Stimulated activated CD4-positive, alpha-beta T cell treated with anti-CD3 and anti-CD28 coated beads, Interleukin-1b, Interleukin-23, amount 100 ng/mL, for 1 hour (primary cell): ENCODE results near the gene MEGF11.
"Not testable (repeated sequence)": the region's sequence is repeated elsewhere in the genome, so short reads cannot be mapped to it uniquely, and the experiment has no call there.

Source experiments
- DNase-seq, 2 donors: peaks; one replicate each; pipeline ENCODE4 v3.0.0-alpha.2; 2020; ENCODE audit warnings: low read depth in 2 of 2

MEGF11 gene

DNA sequence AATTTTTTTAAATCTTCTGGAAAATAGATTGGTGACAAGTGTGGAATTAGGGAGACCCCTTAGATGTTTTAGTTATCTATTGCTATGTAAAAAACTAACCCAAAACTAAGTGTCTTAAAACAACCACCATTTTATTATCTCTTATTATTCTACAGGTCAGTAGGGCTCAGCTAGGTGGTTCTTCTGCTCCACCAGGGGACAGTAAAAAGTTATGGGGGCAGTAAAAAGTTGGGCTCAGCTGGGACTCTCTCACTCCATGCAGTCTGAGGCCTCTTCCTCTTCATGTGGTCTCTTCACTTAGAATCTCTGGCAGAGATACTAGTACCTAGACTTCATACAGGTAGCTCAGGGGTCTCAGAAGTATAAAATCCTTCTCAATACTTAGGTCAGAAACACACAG is 21.8 kb upstream of the MEGF11 start:
- DNase-seq, result no peak

DNA sequence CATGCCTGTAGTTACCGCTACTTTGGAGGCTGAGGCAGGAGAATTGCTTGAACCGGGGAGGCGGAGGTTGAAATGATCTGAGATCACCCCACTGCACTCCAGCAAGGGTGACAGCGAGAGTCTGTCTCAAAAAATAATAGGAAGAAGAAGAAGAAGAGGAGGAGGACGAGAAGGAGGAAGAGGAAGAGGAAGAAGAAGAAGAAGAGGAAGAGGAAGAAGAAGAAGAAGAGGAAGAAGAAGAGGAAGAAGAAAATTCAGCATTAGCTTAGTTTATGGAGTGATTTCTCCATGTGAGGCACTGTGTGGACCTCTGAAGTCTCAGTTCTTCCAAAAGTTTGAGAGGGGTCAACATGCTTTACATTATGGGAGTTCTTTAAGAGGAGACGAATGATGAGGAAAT is 17.4 kb upstream of the MEGF11 start:
- DNase-seq, result no peak

DNA sequence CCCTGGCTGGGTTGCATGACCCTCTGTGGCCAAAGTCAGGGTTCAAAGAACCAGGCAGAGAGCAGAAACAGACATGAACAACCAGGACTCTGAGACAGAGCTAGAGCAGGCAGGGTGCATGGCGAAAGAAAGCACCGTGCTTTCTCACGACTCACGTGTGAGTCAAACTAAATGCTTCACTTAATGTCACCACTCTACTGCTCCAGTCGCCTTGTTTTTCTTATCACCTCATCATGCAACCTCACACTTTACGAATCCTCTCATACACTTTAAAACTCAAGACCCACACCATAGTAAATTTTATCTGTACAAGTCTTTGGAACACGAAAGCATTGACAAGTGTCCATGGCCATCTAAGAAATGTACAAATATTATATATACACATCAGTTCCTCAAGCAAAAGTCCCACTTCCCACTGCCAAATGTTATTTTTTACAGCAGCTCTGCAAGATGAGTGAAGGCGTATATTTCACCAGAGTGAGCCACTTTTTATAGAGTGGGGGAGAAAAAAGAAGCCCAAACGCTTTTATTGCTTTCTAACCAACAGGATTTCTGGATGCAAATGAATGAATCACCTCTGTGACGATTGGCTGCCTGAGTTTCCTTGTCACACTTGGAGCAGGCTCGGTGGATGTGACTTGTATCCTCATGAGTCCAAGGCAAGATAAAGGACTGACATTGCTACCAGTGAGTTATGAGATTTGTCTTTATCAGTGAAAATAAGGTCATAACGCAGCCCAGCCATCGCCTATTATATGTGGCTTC is 16.0 kb upstream of the MEGF11 start:
- no peak for DNase-seq

DNA sequence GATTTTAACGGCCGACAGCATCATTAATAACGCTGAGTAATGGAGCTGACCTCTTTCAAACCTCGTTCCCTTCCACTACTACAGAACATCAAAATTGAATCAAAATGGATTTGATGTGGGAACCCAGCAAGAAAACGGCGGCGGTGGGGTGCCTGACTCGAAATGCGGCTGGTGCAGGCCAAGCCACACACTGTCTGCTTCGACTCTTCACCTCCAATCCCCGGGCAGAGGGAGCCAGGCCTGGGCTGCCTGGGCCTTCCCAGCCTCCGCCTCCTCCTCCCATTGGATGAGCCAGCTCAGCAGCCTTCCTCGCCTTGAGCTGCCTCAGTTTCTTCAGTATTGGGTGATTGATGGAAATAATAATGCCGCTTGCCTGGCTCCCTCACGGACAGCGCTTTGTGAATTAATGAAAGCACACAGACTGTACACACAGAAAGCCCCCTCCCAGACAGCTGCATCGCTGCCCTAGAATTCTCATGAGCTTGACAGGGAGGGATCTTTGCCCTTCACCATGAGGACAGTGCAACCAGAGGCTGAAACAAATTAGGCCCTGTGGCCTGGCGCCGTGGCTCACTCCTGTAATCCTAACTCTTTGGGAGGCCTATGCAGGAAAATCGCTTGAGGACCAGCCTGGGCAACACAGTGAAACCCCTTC is 11.4 kb upstream of the MEGF11 start:
- no peak for DNase-seq

DNA sequence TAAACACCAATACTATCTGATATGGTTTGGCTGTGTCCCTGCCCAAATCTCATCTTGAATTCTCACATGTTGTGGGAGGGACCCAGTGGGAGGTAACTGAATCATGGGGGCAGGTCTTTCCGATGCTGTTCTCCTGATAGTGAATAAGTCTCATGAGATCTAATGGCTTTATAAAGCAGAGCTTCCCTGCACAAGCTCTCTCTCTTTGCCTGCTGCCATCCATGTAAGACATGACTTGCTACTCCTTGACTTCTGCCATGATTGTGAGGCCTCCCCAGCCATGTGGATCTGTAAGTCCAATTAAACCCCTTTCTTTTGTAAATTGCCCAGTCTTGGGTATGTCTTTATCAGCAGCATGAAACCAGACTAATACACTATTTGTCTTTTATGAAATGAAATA is 9.3 kb upstream of the MEGF11 start:
- not testable (repeated sequence) for DNase-seq

DNA sequence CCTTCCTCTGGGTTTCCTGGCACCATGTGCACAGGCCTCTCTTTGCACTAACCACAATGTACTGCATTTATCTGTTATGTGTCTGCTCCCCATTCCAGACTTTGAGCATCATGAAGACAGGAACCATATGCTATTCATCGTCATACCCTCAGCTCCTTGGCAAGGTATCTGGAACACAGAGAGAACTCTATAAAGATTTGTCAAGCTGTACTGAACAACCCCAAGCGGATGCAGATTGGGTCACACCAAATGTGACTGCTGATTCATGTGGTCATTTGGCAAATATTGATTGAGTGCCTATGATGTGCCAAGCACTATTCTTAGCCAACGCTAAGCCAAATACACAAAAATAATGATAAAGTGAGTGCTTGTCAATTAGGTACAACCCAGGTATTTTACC is 7.5 kb upstream of the MEGF11 start:
- no peak for DNase-seq

DNA sequence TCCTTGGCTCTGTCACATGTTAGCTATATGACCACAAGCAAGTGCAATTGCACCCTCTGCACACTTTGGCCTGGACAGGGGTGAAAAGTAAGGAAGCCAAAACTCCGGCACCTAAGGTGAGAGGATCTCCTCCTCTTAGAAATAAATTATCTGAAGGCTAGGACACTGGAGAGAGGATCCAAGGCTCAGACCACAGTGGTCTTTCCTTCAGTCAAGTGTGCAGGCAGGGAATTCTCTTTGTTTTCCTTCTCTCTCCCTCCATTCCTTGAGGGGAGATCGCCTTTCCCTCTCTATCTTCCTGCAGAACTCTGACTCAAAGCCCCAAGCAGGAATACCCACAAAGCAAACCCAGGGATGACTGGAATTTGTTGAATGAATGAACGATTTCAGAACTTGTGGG is 3.1 kb upstream of the MEGF11 start:
- DNase-seq, result no peak

DNA sequence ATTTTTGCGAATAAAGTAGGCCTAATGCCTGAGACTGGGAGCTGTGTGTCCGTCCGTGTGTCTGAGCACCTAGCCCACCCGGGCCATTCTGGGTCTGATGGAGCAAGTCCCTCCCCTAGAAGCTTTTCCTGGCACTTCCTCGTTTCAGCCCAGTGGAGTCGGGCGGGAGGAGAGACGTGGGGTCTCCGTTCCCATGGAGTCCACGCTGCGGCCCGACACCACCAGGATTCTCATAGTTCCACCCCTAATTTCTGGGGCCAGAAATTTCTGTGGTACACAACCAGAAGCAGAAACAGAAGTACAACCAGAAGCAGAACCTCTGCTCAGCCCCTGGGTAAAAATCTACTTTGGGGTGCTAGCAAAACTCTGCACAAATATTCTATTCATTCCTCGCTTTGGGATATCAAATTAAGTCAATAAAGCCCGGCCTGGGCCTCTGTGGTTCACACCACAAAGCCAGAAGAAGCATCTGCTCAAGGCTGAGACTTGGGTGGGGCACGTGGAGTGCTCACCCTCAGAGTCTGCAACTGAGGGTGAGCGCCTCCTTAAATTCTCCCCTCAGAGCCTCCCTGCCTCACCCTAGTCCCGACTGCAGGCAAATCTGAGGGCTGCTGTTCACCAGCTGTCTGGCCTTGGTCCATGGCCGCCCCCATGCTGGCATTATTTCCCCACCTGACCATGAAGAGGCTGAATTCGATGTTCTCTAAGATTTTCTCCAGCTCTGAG is 1.6 kb upstream of the MEGF11 start:
- DNase-seq, result no peak

DNA sequence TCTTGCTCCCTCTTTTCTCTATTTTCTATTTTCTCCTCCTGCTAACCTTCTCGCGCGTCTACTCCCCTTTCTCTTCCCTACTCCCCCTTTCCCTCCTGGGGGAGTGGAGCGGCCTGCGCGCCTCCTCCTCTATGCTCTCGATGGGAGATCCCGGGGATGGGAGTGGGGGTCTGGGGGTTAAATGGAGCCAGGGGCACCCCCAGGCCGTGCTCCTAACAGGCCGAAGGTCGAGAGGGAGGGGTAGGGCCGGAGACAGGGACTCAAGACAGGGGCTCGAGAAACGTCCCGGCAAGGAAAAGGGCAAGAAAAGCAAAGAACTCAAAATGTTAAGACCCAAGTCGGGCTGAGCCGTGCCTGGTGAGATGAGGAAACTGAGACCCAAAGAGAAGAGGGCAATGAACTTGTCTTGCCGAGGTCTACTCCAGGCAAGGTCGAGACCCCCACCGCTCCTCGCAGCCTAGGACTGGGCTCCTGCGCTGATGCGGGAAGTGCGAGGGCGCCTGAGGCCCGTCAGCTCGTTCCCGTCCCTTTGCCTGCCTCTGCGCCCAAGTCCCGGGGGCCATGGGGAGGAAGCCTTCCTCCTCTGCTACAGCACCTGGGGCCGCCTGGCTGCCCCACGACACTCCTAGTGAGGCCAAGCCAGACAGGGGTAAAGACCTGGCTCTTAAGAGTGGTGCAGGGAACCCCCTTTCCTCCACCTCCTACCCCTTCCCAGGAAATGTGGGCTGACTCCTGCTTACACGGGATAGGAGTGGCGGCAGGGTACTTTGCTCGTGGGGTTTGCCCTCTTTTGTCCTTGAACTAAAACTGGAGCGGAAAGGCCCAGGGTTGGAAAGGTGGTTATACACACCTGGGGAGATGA is 770 bp upstream of the MEGF11 start:
- DNase-seq, result no peak

DNA sequence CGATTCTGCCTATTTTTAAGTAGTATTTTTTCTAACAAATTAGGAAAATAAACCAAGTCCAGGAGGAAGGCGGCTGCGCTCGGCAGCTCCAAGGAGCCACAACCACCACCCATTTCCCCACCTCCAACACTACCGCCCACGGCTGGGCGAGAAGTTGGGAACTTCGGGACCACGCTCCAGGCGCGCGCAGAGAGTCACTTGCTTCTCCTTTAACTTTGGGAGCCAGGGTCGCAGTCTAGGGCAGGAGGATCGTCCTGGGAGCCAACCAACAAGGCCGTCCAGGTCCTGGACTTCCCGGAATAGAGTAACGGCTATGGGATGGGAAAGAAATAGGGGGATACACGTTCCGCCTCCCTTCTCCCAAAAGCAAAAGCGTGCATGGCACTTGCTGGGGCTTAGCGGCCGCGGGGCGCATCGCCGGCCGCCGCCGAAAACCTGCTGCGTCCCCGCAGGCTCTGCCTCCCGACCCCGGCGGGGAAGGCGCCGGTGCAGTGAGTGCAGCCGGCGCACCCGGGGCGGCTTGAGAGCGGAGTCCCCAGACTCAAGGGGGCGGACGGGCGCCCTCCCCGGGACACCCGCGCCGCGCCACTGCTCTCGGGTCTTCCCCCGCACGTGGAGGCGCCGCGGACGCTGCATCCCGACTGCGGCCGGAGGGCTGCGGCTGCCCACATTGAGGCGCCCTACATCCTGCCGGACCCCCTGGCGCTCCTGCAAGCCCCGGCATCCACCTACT is 699 bp downstream of the MEGF11 start:
- no peak for DNase-seq

DNA sequence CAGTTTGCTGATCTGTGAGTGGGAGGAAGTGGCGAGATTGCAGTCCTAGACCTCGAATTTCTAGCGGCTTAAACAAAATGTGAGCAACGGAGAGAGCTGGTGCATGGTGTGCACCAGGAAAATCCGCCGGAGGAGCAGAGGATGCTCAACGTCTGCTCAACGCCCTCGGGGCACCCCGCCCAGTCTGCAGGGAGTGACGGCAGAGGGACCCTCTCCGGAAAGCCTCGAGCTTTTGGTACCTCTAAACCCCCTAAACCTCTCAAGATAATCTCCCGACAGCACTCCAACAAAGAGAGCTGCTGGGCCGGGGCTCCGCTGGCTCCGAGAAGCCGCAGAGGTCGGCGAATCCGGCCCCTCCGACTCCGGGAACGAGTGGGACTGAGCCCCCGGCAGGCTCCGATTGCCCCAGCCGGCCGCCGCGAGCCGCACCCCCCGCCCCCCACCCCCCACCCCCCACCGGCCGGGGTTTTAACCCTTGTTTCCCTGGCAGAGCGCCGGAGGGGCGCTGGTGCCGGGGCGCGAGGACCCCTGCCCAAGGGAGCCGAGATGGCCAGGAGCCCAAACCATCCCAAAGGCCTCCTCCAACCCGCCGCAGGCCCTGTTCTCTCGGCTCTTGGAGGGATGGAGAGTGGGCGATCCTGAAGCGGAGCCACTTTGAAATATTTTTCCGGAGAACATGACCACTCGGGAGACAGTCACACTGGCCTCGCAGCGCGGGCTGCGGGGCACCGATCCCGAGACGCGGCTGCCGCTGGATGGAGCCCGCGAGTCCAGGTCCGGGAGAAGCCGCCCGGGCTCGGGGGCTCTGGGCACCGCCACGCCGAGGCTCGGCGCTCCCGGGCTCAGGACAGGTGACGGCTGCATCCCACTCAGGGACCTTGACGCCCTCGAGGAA is 1.5 kb downstream of the MEGF11 start:
- no peak for DNase-seq

DNA sequence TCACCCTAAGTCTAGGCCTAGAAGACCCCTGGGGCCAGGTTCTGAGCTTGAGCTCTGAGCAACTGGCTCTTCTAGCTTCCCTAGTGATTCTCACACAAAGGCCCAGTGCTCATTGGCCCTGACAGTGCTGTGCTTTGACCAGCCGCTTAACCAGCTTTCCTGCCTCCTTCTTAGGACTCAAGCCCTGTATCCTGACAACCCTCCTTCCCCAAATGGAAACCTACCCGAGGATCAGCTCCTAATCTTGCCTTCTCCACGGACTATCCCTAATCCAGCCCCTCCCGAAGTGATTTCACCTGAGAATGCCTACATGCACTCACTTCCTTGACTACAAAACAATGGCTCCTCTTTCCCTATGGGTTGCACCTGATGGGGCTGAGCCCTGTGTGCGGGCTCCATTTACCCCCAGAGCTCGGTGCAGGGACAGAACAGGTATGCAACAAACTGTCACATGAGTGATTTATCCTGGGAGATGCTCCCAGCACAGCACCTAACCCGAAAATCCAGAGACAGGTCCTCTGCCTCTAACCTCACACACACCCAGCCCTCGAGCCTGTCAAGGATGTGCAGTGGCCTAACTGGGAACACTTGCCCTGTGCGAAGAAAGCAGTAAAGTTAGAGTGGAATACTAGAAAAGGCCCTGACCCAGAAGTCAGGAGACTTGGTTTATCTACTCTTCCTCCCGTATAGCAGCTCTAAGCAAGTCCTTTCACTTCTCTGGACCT is 2.3 kb downstream of the MEGF11 start:
- no peak for DNase-seq

DNA sequence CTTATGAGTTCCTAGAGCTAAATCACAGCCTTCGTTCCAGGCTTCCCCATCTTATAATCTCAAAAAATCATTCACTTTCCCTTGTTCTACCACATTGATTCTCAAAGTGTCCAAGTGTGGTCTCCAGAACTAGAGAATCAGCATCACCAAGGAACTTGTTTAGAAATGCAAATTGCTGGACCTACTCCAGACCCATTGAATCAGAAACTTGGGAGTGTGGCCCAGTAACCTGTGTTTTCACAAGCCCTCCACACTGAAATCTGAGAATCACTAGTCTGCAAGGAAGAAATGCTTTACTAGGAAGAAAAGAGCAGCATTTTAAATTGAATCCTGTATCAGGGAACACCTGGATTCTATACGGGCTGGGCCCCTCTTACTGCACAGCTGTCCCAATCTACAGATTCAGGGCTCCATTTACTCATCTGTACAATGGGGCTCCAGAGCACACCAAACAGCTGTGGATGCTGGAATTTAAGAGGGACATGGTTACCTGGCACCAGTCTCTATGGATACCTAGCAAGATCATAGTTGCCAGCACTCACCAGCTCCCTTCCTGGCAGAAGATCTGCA is 3.9 kb downstream of the MEGF11 start:
- DNase-seq, result no peak

DNA sequence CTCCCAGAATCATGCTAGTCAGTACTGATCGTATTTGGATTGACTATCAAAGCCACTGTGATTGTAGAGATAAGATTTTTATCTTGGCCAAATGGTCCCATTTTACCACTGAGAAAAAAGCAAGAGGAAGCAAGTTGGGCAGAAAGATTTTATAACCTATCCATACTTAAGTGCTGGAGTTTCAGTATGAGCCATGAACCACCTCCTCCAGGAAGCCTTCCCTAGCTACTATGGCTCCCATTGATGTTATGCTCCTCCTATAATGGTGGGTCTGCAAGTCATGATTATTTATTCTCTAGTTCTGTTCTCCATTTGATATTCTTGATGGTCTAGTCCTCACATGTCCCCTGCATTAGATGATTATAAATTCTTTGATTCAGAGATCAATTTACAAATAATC is 6.6 kb downstream of the MEGF11 start:
- DNase-seq, result no peak

DNA sequence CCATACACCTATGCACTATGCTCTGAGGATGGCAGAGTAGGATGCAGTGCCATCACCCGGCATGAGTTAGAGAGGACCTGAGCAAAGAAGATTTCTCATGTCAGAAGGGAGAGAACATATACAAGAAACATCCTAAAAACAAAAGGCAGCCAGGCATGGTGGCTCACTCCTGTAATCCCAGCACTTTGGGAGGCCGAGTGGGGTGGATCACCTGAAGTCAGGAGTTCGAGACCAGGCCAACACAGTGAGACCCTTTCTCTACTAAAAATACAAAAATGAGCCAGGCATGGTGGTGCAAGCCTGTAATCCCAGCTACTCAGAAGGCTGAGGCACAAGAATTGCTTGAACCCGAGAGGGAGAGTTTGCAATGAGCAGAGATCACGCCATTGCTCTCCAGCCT is 7.7 kb downstream of the MEGF11 start:
- DNase-seq, result not testable (repeated sequence)

DNA sequence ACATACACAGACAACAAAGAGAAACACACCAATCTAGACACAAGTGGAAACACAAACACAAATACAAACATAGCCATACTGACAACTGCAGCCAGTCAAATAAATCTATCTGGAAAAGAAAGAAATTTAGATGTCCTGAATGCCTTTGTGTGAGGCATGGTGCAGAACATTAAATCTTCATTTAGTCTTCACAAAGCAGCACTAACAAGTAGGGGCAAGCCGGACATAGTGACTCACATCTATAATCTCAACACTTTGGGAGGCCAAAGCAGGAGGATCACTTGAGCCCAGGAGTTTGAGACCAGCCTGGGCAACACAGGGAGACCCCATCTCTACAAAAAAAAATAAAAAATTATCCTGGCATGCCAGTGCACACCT is 11.7 kb downstream of the MEGF11 start:
- no peak for DNase-seq

DNA sequence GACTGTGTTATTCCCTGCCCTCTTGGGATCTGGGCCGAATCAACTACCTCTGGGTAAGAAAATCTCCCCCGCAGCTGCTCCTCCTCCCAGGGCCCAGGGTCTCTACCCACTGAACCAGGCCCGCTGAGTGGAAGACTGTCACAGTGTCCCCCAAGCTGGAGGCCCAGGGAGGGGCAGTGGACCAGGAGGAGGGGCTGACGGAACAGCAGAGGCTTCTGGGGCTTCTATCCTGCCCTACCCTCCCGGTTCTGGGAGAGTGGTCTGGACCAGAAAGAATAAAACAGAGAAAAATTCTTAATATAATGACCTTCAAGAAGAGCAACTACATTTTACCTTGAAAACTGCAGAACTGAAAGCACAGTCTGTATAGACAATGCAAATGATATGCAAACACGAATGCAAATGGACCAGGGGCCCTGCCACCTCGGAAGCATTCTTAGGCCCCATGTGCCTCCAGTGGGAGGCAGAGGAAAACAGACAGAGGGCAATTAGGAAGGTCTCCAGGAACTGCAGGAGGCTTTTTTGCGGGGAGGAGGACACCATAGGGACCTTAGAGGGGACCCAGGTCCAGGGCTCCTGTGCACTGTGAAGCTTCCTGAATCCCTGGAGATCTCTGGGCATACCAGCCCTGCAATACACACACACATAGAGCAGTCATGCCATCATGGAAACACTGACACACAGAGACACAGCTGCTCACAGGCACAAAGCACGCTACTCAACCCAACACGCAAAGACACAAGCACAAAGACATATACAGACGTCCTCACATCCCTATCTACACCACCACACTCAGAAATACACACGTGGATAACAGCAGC is 12.3 kb downstream of the MEGF11 start:
- DNase-seq, result no peak

DNA sequence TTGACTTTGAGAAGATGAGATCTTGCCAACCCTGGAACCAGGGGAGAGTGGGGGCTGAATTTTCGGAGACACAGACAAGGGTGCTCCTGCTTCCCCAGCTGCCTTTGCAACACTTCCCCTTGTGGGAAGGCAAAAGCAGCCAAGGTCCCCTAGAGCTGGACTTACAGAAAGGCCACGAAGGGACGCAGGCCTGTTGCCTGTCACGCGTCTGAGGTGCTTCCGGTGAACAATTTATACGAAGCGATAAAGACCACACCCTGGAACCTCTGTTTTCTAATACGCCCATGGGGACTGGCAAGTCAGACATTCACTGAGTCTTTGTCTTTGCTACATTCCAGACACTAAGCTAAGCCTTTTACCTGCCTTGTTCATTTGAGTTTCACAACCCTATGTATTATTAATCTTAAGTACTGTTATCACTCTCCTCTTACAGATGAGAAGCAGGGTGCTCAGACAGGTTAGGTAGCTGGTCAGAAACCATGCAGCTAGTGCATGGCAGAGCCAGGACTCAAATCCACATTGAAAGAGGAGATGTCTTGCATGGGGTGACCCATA is 13.2 kb downstream of the MEGF11 start:
- no peak for DNase-seq
